GM23338 (cell line): Measurements from ENCODE around the gene LSM12. TPM values are rescaled to one million over a fixed set of nuclear protein-coding genes. Genes with fewer than 3 reads are reported as not detected.

ENCODE experiments used
- ATAC-seq: fragments of 200-7000 bp; cut with Tn5 transposase; 3 replicates; pipeline ENCODE4 v1.9.1; 2020
- DNase-seq: peaks from one replicate; pipeline ENCODE4 v3.0.0-alpha.2; 2015; ENCODE audit warnings: low spot score
- H2AFZ ChIP-seq: fragments of 200-600 bp; sonication (generic); 2 replicates; pipeline ENCODE4 v1.8.0; 2016; ENCODE audit warnings: antibody characterized with exemption, mild to moderate bottlenecking, moderate library complexity
- H3F3A ChIP-seq: fragments of 200-600 bp; sonication (generic); replicated peaks from 2 replicates; pipeline ENCODE4 v1.8.0; 2017; ENCODE audit warnings: antibody characterized with exemption, mixed run types, low read depth
- H3K27ac ChIP-seq: fragments of 200-600 bp; sonication (generic); 2 replicates; pipeline ENCODE4 v1.6.1; 2016; ENCODE audit warnings: low read depth
- H3K27me3 ChIP-seq: fragments of 200-600 bp; sonication (generic); 2 replicates; pipeline ENCODE4 v1.8.0; 2016; ENCODE audit warnings: mild to moderate bottlenecking, mixed run types, moderate library complexity; ENCODE audit not compliant: insufficient read depth
- H3K36me3 ChIP-seq: fragments of 200-600 bp; sonication (generic); 2 replicates; pipeline ENCODE4 v1.8.0; 2016; ENCODE audit warnings: mild to moderate bottlenecking; ENCODE audit not compliant: insufficient read depth
- H3K4me1 ChIP-seq: fragments of 200-600 bp; sonication (generic); 2 replicates; pipeline ENCODE4 v1.8.0; 2016; ENCODE audit warnings: mild to moderate bottlenecking, moderate library complexity; ENCODE audit not compliant: insufficient read depth
- H3K4me2 ChIP-seq: fragments of 200-600 bp; sonication (generic); 2 replicates; pipeline ENCODE4 v1.7.1; 2017; ENCODE audit warnings: mixed run types
- H3K4me3 ChIP-seq: fragments of 200-600 bp; sonication (generic); 2 replicates; pipeline ENCODE4 v1.6.1; 2016; ENCODE audit warnings: mixed run types
- H3K79me2 ChIP-seq: fragments of 200-600 bp; sonication (generic); replicated peaks from 2 replicates; pipeline ENCODE4 v1.8.0; 2017; ENCODE audit warnings: mild to moderate bottlenecking; ENCODE audit not compliant: insufficient read depth
- H3K9me2 ChIP-seq: fragments of 200-600 bp; sonication (generic); 2 replicates; pipeline ENCODE4 v1.8.0; 2017; ENCODE audit not compliant: insufficient read depth
- H4K20me1 ChIP-seq: fragments of 200-600 bp; sonication (generic); replicated peaks from 2 replicates; pipeline ENCODE4 v1.8.0; 2017; ENCODE audit warnings: mild to moderate bottlenecking; ENCODE audit not compliant: insufficient read depth
- H3K27ac Mint-ChIP-seq: 2 replicates; pipeline ENCODE4 v1.8.0; 2020; ENCODE audit warnings: inconsistent platforms, mild to moderate bottlenecking, moderate library complexity, mixed read lengths
- H3K27me3 Mint-ChIP-seq: 3 replicates; pipeline ENCODE4 v1.8.0; 2022; ENCODE audit warnings: low read depth, mild to moderate bottlenecking, moderate library complexity, mixed read lengths, inconsistent platforms; ENCODE audit not compliant: insufficient read depth, poor library complexity
- H3K36me3 Mint-ChIP-seq: 3 replicates; pipeline ENCODE4 v1.8.0; 2021; ENCODE audit warnings: low read depth, mild to moderate bottlenecking, inconsistent platforms, moderate library complexity, mixed read lengths
- H3K4me1 Mint-ChIP-seq: 3 replicates; pipeline ENCODE4 v1.8.0; 2020; ENCODE audit warnings: mild to moderate bottlenecking, inconsistent platforms, mixed read lengths
- H3K4me3 Mint-ChIP-seq: 3 replicates; pipeline ENCODE4 v1.8.0; 2021; ENCODE audit warnings: moderate library complexity, mild to moderate bottlenecking, inconsistent platforms, mixed read lengths
- H3K9me3 Mint-ChIP-seq: 3 replicates; pipeline ENCODE4 v1.8.0; 2020; ENCODE audit warnings: moderate library complexity, mild to moderate bottlenecking, inconsistent platforms, mixed read lengths
- CREB1 ChIP-seq: fragments of 250-450 bp; sonication (Bioruptor Pico); IDR thresholded peaks from 2 replicates; pipeline ENCODE4 v1.5.0; 2020; ENCODE audit warnings: low read depth, mild to moderate bottlenecking, moderate library complexity
- CTCF ChIP-seq, 2 experiments: fragments of 200-600 bp in 1 of 2; sonication (generic) in 1 of 2; conservative IDR thresholded peaks; 2 replicates each; pipeline versions ENCODE4 v1.5.1 to v1.6.1; 2016 to 2017; ENCODE audit warnings: antibody characterized with exemption in 2 of 2, low read depth in 2 of 2, mild to moderate bottlenecking in 2 of 2, moderate library complexity in 1 of 2
- ETS1 ChIP-seq: IDR thresholded peaks from 2 replicates; pipeline ENCODE4 v1.6.1; 2016; ENCODE audit warnings: antibody characterized with exemption
- EZH2 ChIP-seq: fragments of 200-600 bp; sonication (generic); IDR thresholded peaks from one replicate; pipeline ENCODE4 v1.8.0; 2017; ENCODE audit warnings: antibody characterized with exemption, mild to moderate bottlenecking, low read depth; ENCODE audit not compliant: unreplicated experiment
- JUNB ChIP-seq: IDR thresholded peaks from one replicate; pipeline ENCODE4 v1.6.1; 2016; ENCODE audit warnings: antibody characterized with exemption; ENCODE audit not compliant: unreplicated experiment
- NANOG ChIP-seq: IDR thresholded peaks from 2 replicates; pipeline ENCODE4 v1.6.1; 2016; ENCODE audit warnings: antibody characterized with exemption, borderline replicate concordance
- POLR2AphosphoS5 ChIP-seq: IDR thresholded peaks from 2 replicates; pipeline ENCODE4 v1.6.1; 2016; ENCODE audit warnings: antibody characterized with exemption, low read depth
- REST ChIP-seq: IDR thresholded peaks from one replicate; pipeline ENCODE4 v1.6.1; 2018; ENCODE audit warnings: antibody characterized with exemption; ENCODE audit not compliant: unreplicated experiment
- STAT1 ChIP-seq: IDR thresholded peaks from one replicate; pipeline ENCODE4 v1.6.1; 2016; ENCODE audit warnings: antibody characterized with exemption; ENCODE audit not compliant: unreplicated experiment
- ZNF114 ChIP-seq: fragments of 250-450 bp; sonication (Bioruptor Pico); IDR thresholded peaks from 2 replicates; pipeline ENCODE4 v1.5.0; 2020; ENCODE audit warnings: mild to moderate bottlenecking, moderate library complexity
- ZNF331 ChIP-seq: fragments of 250-450 bp; sonication (Bioruptor Pico); IDR thresholded peaks from 2 replicates; pipeline ENCODE4 v1.5.0; 2020; ENCODE audit warnings: low read depth, mild to moderate bottlenecking, moderate library complexity
- ZNF462 ChIP-seq: fragments of 250-450 bp; sonication (Bioruptor Pico); IDR thresholded peaks from 2 replicates; pipeline ENCODE4 v1.5.0; 2020; ENCODE audit warnings: mild to moderate bottlenecking, moderate library complexity
- polyA plus RNA-seq: library from polyadenylated mRNA; unstranded; fragments of >200 nt; fragmentation: Nextera tagmentation; extraction: Ambion mirVana; gene quantifications from 2 replicates; pipeline ENCODE4 v1.2.1, GENCODE V29; 2016
- total RNA-seq: library from RNA; depleted of rRNA; stranded (reverse); fragments of >200 nt; shearing (Covaris generic); gene quantifications from 2 replicates; pipeline ENCODE4 v1.2.3, GENCODE V29; 2014

The LSM12 gene
- total and polyA plus RNA-seq, 2 experiments from 2014 or later: 72.7 to 241 TPM

GRCh38 chr17:44022246-44022645 is 44.2 kb downstream of the LSM12 start:
- H3K4me1 Mint-ChIP-seq: no peaks in the 10 kb centered on the region
- DNase-seq: no peak
- Histone ChIP-seq H4K20me1 (peaks cover 7% of the 10 kb centered on the region; the same call in 1 of the 2 replicates), H3K4me1 (no peaks in the 10 kb centered on the region), H3K27ac (no peak overlapping the region), H3K27me3 (no peaks in the 10 kb centered on the region), H3K4me3 (no peak overlapping the region), H3K4me2 (no peak overlapping the region), H3F3A (0 out of 2 replicates have a peak, but pooled peaks cover 3% of the 10 kb centered on the region), H3K9me2 (no peaks in the 10 kb centered on the region), H3K36me3 (no peaks in the 10 kb centered on the region), H2AFZ (no peak overlapping the region), H3K79me2 (no peaks in the 10 kb centered on the region)
- no peak overlapping the region for H3K4me3 Mint-ChIP-seq
- H3K36me3 Mint-ChIP-seq: no peaks in the 10 kb centered on the region; the same call in 2 of the 3 replicates
- peaks cover 9% of the 10 kb centered on the region for H3K27me3 Mint-ChIP-seq
- no peak for ATAC-seq
- H3K27ac Mint-ChIP-seq: no peak overlapping the region
- no peaks in the 10 kb centered on the region for H3K9me3 Mint-ChIP-seq
- TF ChIP-seq ZNF331 (CRISPR knock-in tag) (no peak), REST (no peak), CREB1 (CRISPR knock-in tag) (no peak), STAT1 (no peak), ETS1 (no peak), NANOG (no peak), JUNB (no peak), EZH2 (no peak), CTCF (conservative IDR thresholded peaks at IDR 0.05; ENCODE audit: low read depth in 2 of 2) (no peak), ZNF462 (CRISPR knock-in tag) (no peak), ZNF114 (CRISPR knock-in tag) (no peak), POLR2AphosphoS5 (no peak)
